GM12878 (cell line): Measurements from ENCODE around the gene ELL2. TPM values are rescaled to one million over a fixed set of nuclear protein-coding genes. Genes with fewer than 3 reads are reported as not detected.

Experiments used
- ATAC-seq: fragments of 200-7000 bp; cut with Tn5 transposase; 3 replicates; pipeline ENCODE4 v1.9.1; 2020; ENCODE audit warnings: mild to moderate bottlenecking, moderate library complexity
- BruUV-seq: library from RNA; stranded (reverse); fragments of 400-500 nt; replicated peaks from 2 replicates; lab custom pipeline; 2021; lab: Mats Ljungman, UMichigan
- CTCF ChIA-PET: fragments of 300-600 bp; sonication (Branson Sonifier 250); formaldehyde crosslinking; extraction: SDS; loops from one replicate; lab custom pipeline; 2021; ENCODE audit warnings: inconsistent platforms; lab: Yijun Ruan, JAX
- POLR2A ChIA-PET: fragments of 350-600 bp; formaldehyde crosslinking; extraction: SDS; loops from one replicate; lab custom pipeline; 2021; ENCODE audit warnings: inconsistent platforms; lab: Charles Lee
- RAD21 ChIA-PET: fragments of 300-600 bp; sonication (Branson Sonifier 250); formaldehyde crosslinking; loops from one replicate; lab custom pipeline; 2023; ENCODE audit warnings: antibody characterized with exemption; ENCODE audit not compliant: unreplicated experiment; lab: Charles Lee
- SMC1A ChIA-PET: fragments of 300-600 bp; sonication (Branson Sonifier 250); formaldehyde crosslinking; loops from one replicate; lab custom pipeline; 2023; ENCODE audit not compliant: unreplicated experiment, uncharacterized antibody; lab: Charles Lee
- DNase-seq: peaks from one replicate; pipeline ENCODE4 v3.0.0-alpha.2; 2011; ENCODE audit warnings: low read depth, low spot score
- FAIRE-seq: peaks from 3 replicates; lab custom pipeline; 2011; peaks lifted over from hg19 to GRCh38; lab: Jason Lieb, UNC
- H2AFZ ChIP-seq: 2 replicates; pipeline ENCODE4 v1.6.0; 2011; ENCODE audit warnings: low read depth, low read length, control low read depth; ENCODE audit not compliant: control insufficient read depth
- H3K27ac ChIP-seq: 2 replicates; pipeline ENCODE4 v1.5.1; 2011; ENCODE audit warnings: control low read depth; ENCODE audit not compliant: control insufficient read depth, insufficient read depth
- H3K27me3 ChIP-seq, 2 experiments: replicated peaks in 1 of 2; 2 replicates each; pipeline versions ENCODE4 v1.6.0 to v1.6.1; 2011; ENCODE audit warnings: low read length in 1 of 2; ENCODE audit not compliant: control insufficient read depth in 2 of 2, insufficient read depth in 2 of 2
- H3K36me3 ChIP-seq, 2 experiments: 2 replicates each; pipeline ENCODE4 v1.5.1; 2011; ENCODE audit warnings: low read length in 1 of 2; ENCODE audit not compliant: control insufficient read depth in 2 of 2, insufficient read depth in 2 of 2
- H3K4me1 ChIP-seq: 2 replicates; pipeline ENCODE4 v1.6.1; 2011; ENCODE audit warnings: mild to moderate bottlenecking, low read length, moderate library complexity, mixed read lengths; ENCODE audit not compliant: control insufficient read depth, insufficient read depth
- H3K4me2 ChIP-seq: 2 replicates; pipeline ENCODE4 v1.6.0; 2011; ENCODE audit warnings: control low read depth; ENCODE audit not compliant: control insufficient read depth, insufficient read depth
- H3K4me3 ChIP-seq: fragments of 200-600 bp; sonication (generic); 2 replicates; pipeline ENCODE4 v1.5.1; 2016
- H3K79me2 ChIP-seq: 2 replicates; pipeline ENCODE4 v1.6.0; 2011; ENCODE audit warnings: low read length; ENCODE audit not compliant: control insufficient read depth, insufficient read depth
- H3K9ac ChIP-seq: 2 replicates; pipeline ENCODE4 v1.8.0; 2011; ENCODE audit warnings: low read length, control low read depth, mixed read lengths; ENCODE audit not compliant: control insufficient read depth, insufficient read depth
- H3K9me3 ChIP-seq: replicated peaks from 3 replicates; pipeline ENCODE4 v1.5.1; 2011; ENCODE audit warnings: mild to moderate bottlenecking, low read length; ENCODE audit not compliant: control insufficient read depth, insufficient read depth
- H4K20me1 ChIP-seq: 2 replicates; pipeline ENCODE4 v1.6.0; 2011; ENCODE audit not compliant: control insufficient read depth, insufficient read depth
- PKNOX1 ChIP-seq: fragments of 450-650 bp; IDR thresholded peaks from 2 replicates; pipeline ENCODE4 v1.6.1; 2016; ENCODE audit warnings: mild to moderate bottlenecking
- PRDM15 ChIP-seq: fragments of 450-650 bp; formaldehyde crosslinking; IDR thresholded peaks from 2 replicates; pipeline ENCODE4 v1.4.0; 2020; ENCODE audit warnings: mild to moderate bottlenecking, moderate library complexity
- SRF ChIP-seq, 2 experiments: IDR thresholded peaks; 2 replicates each; pipeline ENCODE4 v1.6.1; 2011; ENCODE audit warnings: low read depth in 2 of 2, low read length in 2 of 2, mild to moderate bottlenecking in 1 of 2, moderate library complexity in 1 of 2
- WGBS: methylation state at CpG from one replicate; pipeline ENCODE4 v1.1.6; 2016; ENCODE audit warnings: low lambda C conversion rate; ENCODE audit not compliant: insufficient replicate concordance, insufficient coverage; ENCODE audit errors: missing lambda C conversion rate; 5-methylcytosine and 5-hydroxymethylcytosine counted together
- in situ Hi-C: fragments of 300-500 bp; cut with MboI; formaldehyde crosslinking; loops from 9 replicates; pipeline ENCODE4 v1.14.3; 2018; ENCODE audit warnings: mixed read lengths
- intact Hi-C: fragments of 100-400 bp; cut with micrococcal nuclease; formaldehyde crosslinking; loops from one replicate; pipeline ENCODE4 v1.14.2; 2022; ENCODE audit not compliant: unreplicated experiment
- polyA plus RNA-seq, 11 experiments: library from polyadenylated mRNA; depleted of rRNA in 4 of 11; unstranded in 6 of 11; stranded (reverse) in 5 of 11; fragments of >200 nt; fragmentation: Nextera tagmentation in 4 of 11; fragmentation: Illumina TruSeq in 1 of 11; extraction: Ambion mirVana in 4 of 11; extraction: Trizol in 1 of 11; gene quantifications; 1 replicate in 1 of 11; 2 replicates in 10 of 11; pipeline versions ENCODE4 v1.2.1 to v1.2.3, GENCODE V29; 2011 to 2016; ENCODE audit warnings: inconsistent platforms in 2 of 11, missing spikeins in 2 of 11, low read depth in 1 of 11
- total RNA-seq, 4 experiments: library from RNA; depleted of rRNA in 3 of 4; stranded (reverse); fragments of >200 nt in 3 of 4; fragmentation: Illumina TruSeq in 1 of 4; extraction: Trizol in 1 of 4; gene quantifications; 2 replicates each; pipeline versions ENCODE4 v1.2.1 to v1.2.3, GENCODE V29; 2013 to 2021

The ELL2 gene
- total and polyA plus RNA-seq, 10 of the 15 experiments (the other 5 are each of a cell fraction or from before 2014, with no cell fraction given) = 24.2 to 91.4 (median 57.4) TPM

- in situ Hi-C loops = no loop called here
- Histone ChIP-seq H3K9ac (no peak overlapping the region), H2AFZ (no peak overlapping the region), H3K4me1 (peaks cover 10% of the 10 kb centered on the region), H3K27ac (no peak overlapping the region), H4K20me1 (no peaks in the 10 kb centered on the region), H3K9me3 (no peaks in the 10 kb centered on the region; the same call in 2 of the 3 replicates), H3K27me3 (no peaks in the 10 kb centered on the region), H3K36me3 (no peaks in the 10 kb centered on the region), H3K79me2 (no peaks in the 10 kb centered on the region), H3K4me2 (no peak overlapping the region), H3K4me3 (no peak overlapping the region)
- TF ChIP-seq SRF (IDR thresholded peaks at IDR 0.05; ENCODE audit: low read depth in 2 of 2, low read length in 2 of 2) (no peak), PKNOX1 (no peak), PRDM15 (CRISPR knock-in tag) (no peak)
- ChIA-PET RAD21 (interaction anchor here (1.7 kb wide), 1 partner anchor 19 kb away, joined by 5 read pairs; no protein-coding TSS in a partner anchor), CTCF (interaction anchor here (0.7 to 1.4 kb wide), 2 partner anchors 25 to 368 kb away, joined by 3 read pairs; no protein-coding TSS in a partner anchor), POLR2A (no interaction called here), SMC1A (interaction anchor here (0.7 to 6.4 kb wide), 3 partner anchors 9 to 42 kb away, joined by 3 to 59 read pairs (median 3); no protein-coding TSS in a partner anchor)
- BruUV-seq = no TSS peak
- ATAC-seq (no peak), FAIRE-seq (no peak), DNase-seq (no peak)
- intact Hi-C loops = no loop called here
- WGBS = 95% methylated on average over 1 of the region's 1 CpG
These were observed 15.0 kb upstream of the ELL2 start for GRCh38 chr5:95976606-95977005.
